GM23338 (cell line): Measurements from ENCODE around the gene THSD1. TPM values are rescaled to one million over a fixed set of nuclear protein-coding genes. Genes with fewer than 3 reads are reported as not detected.

Source experiments
- ATAC-seq: fragments of 200-7000 bp; cut with Tn5 transposase; 3 replicates; pipeline ENCODE4 v1.9.1; 2020
- DNase-seq: peaks from one replicate; pipeline ENCODE4 v3.0.0-alpha.2; 2015; ENCODE audit warnings: low spot score
- H2AFZ ChIP-seq: fragments of 200-600 bp; sonication (generic); 2 replicates; pipeline ENCODE4 v1.8.0; 2016; ENCODE audit warnings: antibody characterized with exemption, mild to moderate bottlenecking, moderate library complexity
- H3F3A ChIP-seq: fragments of 200-600 bp; sonication (generic); replicated peaks from 2 replicates; pipeline ENCODE4 v1.8.0; 2017; ENCODE audit warnings: antibody characterized with exemption, mixed run types, low read depth
- H3K27ac ChIP-seq: fragments of 200-600 bp; sonication (generic); 2 replicates; pipeline ENCODE4 v1.6.1; 2016; ENCODE audit warnings: low read depth
- H3K27me3 ChIP-seq: fragments of 200-600 bp; sonication (generic); 2 replicates; pipeline ENCODE4 v1.8.0; 2016; ENCODE audit warnings: mild to moderate bottlenecking, mixed run types, moderate library complexity; ENCODE audit not compliant: insufficient read depth
- H3K36me3 ChIP-seq: fragments of 200-600 bp; sonication (generic); 2 replicates; pipeline ENCODE4 v1.8.0; 2016; ENCODE audit warnings: mild to moderate bottlenecking; ENCODE audit not compliant: insufficient read depth
- H3K4me1 ChIP-seq: fragments of 200-600 bp; sonication (generic); 2 replicates; pipeline ENCODE4 v1.8.0; 2016; ENCODE audit warnings: mild to moderate bottlenecking, moderate library complexity; ENCODE audit not compliant: insufficient read depth
- H3K4me2 ChIP-seq: fragments of 200-600 bp; sonication (generic); 2 replicates; pipeline ENCODE4 v1.7.1; 2017; ENCODE audit warnings: mixed run types
- H3K4me3 ChIP-seq: fragments of 200-600 bp; sonication (generic); 2 replicates; pipeline ENCODE4 v1.6.1; 2016; ENCODE audit warnings: mixed run types
- H3K79me2 ChIP-seq: fragments of 200-600 bp; sonication (generic); replicated peaks from 2 replicates; pipeline ENCODE4 v1.8.0; 2017; ENCODE audit warnings: mild to moderate bottlenecking; ENCODE audit not compliant: insufficient read depth
- H3K9me2 ChIP-seq: fragments of 200-600 bp; sonication (generic); 2 replicates; pipeline ENCODE4 v1.8.0; 2017; ENCODE audit not compliant: insufficient read depth
- H4K20me1 ChIP-seq: fragments of 200-600 bp; sonication (generic); replicated peaks from 2 replicates; pipeline ENCODE4 v1.8.0; 2017; ENCODE audit warnings: mild to moderate bottlenecking; ENCODE audit not compliant: insufficient read depth
- H3K27ac Mint-ChIP-seq: 2 replicates; pipeline ENCODE4 v1.8.0; 2020; ENCODE audit warnings: inconsistent platforms, mild to moderate bottlenecking, moderate library complexity, mixed read lengths
- H3K27me3 Mint-ChIP-seq: 3 replicates; pipeline ENCODE4 v1.8.0; 2022; ENCODE audit warnings: low read depth, mild to moderate bottlenecking, moderate library complexity, mixed read lengths, inconsistent platforms; ENCODE audit not compliant: insufficient read depth, poor library complexity
- H3K36me3 Mint-ChIP-seq: 3 replicates; pipeline ENCODE4 v1.8.0; 2021; ENCODE audit warnings: low read depth, mild to moderate bottlenecking, inconsistent platforms, moderate library complexity, mixed read lengths
- H3K4me1 Mint-ChIP-seq: 3 replicates; pipeline ENCODE4 v1.8.0; 2020; ENCODE audit warnings: mild to moderate bottlenecking, inconsistent platforms, mixed read lengths
- H3K4me3 Mint-ChIP-seq: 3 replicates; pipeline ENCODE4 v1.8.0; 2021; ENCODE audit warnings: moderate library complexity, mild to moderate bottlenecking, inconsistent platforms, mixed read lengths
- H3K9me3 Mint-ChIP-seq: 3 replicates; pipeline ENCODE4 v1.8.0; 2020; ENCODE audit warnings: moderate library complexity, mild to moderate bottlenecking, inconsistent platforms, mixed read lengths
- CREB1 ChIP-seq: fragments of 250-450 bp; sonication (Bioruptor Pico); IDR thresholded peaks from 2 replicates; pipeline ENCODE4 v1.5.0; 2020; ENCODE audit warnings: low read depth, mild to moderate bottlenecking, moderate library complexity
- EZH2 ChIP-seq: fragments of 200-600 bp; sonication (generic); IDR thresholded peaks from one replicate; pipeline ENCODE4 v1.8.0; 2017; ENCODE audit warnings: antibody characterized with exemption, mild to moderate bottlenecking, low read depth; ENCODE audit not compliant: unreplicated experiment
- EZH2phosphoT487 ChIP-seq: fragments of 200-600 bp; sonication (generic); IDR thresholded peaks from one replicate; pipeline ENCODE4 v1.8.1; 2018; ENCODE audit warnings: antibody characterized with exemption; ENCODE audit not compliant: unreplicated experiment
- JUNB ChIP-seq: IDR thresholded peaks from one replicate; pipeline ENCODE4 v1.6.1; 2016; ENCODE audit warnings: antibody characterized with exemption; ENCODE audit not compliant: unreplicated experiment
- NANOG ChIP-seq: IDR thresholded peaks from 2 replicates; pipeline ENCODE4 v1.6.1; 2016; ENCODE audit warnings: antibody characterized with exemption, borderline replicate concordance
- POLR2AphosphoS5 ChIP-seq: IDR thresholded peaks from 2 replicates; pipeline ENCODE4 v1.6.1; 2016; ENCODE audit warnings: antibody characterized with exemption, low read depth
- REST ChIP-seq: IDR thresholded peaks from one replicate; pipeline ENCODE4 v1.6.1; 2018; ENCODE audit warnings: antibody characterized with exemption; ENCODE audit not compliant: unreplicated experiment
- STAT1 ChIP-seq: IDR thresholded peaks from one replicate; pipeline ENCODE4 v1.6.1; 2016; ENCODE audit warnings: antibody characterized with exemption; ENCODE audit not compliant: unreplicated experiment
- ZNF114 ChIP-seq: fragments of 250-450 bp; sonication (Bioruptor Pico); IDR thresholded peaks from 2 replicates; pipeline ENCODE4 v1.5.0; 2020; ENCODE audit warnings: mild to moderate bottlenecking, moderate library complexity
- polyA plus RNA-seq: library from polyadenylated mRNA; unstranded; fragments of >200 nt; fragmentation: Nextera tagmentation; extraction: Ambion mirVana; gene quantifications from 2 replicates; pipeline ENCODE4 v1.2.1, GENCODE V29; 2016
- total RNA-seq: library from RNA; depleted of rRNA; stranded (reverse); fragments of >200 nt; shearing (Covaris generic); gene quantifications from 2 replicates; pipeline ENCODE4 v1.2.3, GENCODE V29; 2014
- TF ChIP-seq, protein P1 (sequence below), 2 experiments: fragments of 200-600 bp in 1 of 2; sonication (generic) in 1 of 2; conservative IDR thresholded peaks; 2 replicates each; pipeline versions ENCODE4 v1.5.1 to v1.6.1; 2016 to 2017; ENCODE audit warnings: antibody characterized with exemption in 2 of 2, low read depth in 2 of 2, mild to moderate bottlenecking in 2 of 2, moderate library complexity in 1 of 2
- TF ChIP-seq, protein P2 (sequence below): IDR thresholded peaks from 2 replicates; pipeline ENCODE4 v1.6.1; 2016; ENCODE audit warnings: antibody characterized with exemption

The THSD1 gene
- total and polyA plus RNA-seq, 2 experiments from 2014 or later, result 0.69 TPM; not detected in 1

- Mint-ChIP-seq H3K27ac (no peak overlapping the region), H3K36me3 (no peaks in the 10 kb centered on the region), H3K27me3 (peaks cover 5% of the 10 kb centered on the region), H3K9me3 (no peaks in the 10 kb centered on the region), H3K4me3 (no peak overlapping the region), H3K4me1 (no peaks in the 10 kb centered on the region)
- DNase-seq (no peak), ATAC-seq (no peak)
- H3K27ac ChIP-seq, result no peak overlapping the region
- H2AFZ ChIP-seq, result no peak overlapping the region; the same call in 1 of the 2 replicates
- no peak overlapping the region for H3K4me3 ChIP-seq
- no peaks in the 10 kb centered on the region for H3K27me3 ChIP-seq
- TF ChIP-seq, protein P1, sequence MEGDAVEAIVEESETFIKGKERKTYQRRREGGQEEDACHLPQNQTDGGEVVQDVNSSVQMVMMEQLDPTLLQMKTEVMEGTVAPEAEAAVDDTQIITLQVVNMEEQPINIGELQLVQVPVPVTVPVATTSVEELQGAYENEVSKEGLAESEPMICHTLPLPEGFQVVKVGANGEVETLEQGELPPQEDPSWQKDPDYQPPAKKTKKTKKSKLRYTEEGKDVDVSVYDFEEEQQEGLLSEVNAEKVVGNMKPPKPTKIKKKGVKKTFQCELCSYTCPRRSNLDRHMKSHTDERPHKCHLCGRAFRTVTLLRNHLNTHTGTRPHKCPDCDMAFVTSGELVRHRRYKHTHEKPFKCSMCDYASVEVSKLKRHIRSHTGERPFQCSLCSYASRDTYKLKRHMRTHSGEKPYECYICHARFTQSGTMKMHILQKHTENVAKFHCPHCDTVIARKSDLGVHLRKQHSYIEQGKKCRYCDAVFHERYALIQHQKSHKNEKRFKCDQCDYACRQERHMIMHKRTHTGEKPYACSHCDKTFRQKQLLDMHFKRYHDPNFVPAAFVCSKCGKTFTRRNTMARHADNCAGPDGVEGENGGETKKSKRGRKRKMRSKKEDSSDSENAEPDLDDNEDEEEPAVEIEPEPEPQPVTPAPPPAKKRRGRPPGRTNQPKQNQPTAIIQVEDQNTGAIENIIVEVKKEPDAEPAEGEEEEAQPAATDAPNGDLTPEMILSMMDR (conservative IDR thresholded peaks at IDR 0.05; ENCODE audit: low read depth in 2 of 2), result no peak
- no peak for TF ChIP-seq REST
- no peak for TF ChIP-seq STAT1
- no peak for TF ChIP-seq EZH2phosphoT487
- TF ChIP-seq CREB1 (CRISPR knock-in tag), result no peak
- TF ChIP-seq, protein P2, sequence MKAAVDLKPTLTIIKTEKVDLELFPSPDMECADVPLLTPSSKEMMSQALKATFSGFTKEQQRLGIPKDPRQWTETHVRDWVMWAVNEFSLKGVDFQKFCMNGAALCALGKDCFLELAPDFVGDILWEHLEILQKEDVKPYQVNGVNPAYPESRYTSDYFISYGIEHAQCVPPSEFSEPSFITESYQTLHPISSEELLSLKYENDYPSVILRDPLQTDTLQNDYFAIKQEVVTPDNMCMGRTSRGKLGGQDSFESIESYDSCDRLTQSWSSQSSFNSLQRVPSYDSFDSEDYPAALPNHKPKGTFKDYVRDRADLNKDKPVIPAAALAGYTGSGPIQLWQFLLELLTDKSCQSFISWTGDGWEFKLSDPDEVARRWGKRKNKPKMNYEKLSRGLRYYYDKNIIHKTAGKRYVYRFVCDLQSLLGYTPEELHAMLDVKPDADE, result no peak
- no peak for TF ChIP-seq NANOG
- no peak for TF ChIP-seq POLR2AphosphoS5
- no peak for TF ChIP-seq EZH2
- TF ChIP-seq ZNF114 (CRISPR knock-in tag), result no peak
- no peak for TF ChIP-seq JUNB
- H3K9me2 ChIP-seq, result no peaks in the 10 kb centered on the region
- no peak overlapping the region for H3K4me2 ChIP-seq
- H3F3A ChIP-seq, result no peaks in the 10 kb centered on the region
- no peaks in the 10 kb centered on the region for H3K36me3 ChIP-seq
- H3K79me2 ChIP-seq, result no peaks in the 10 kb centered on the region
- H4K20me1 ChIP-seq, result no peaks in the 10 kb centered on the region
- no peaks in the 10 kb centered on the region for H3K4me1 ChIP-seq
Measured at GRCh38 chr13:52345631-52346251, 60.2 kb downstream of the THSD1 start.
